ENCODE results near the gene MAN2C1.
"Not testable (repeated sequence)": the region's sequence is repeated elsewhere in the genome, so short reads cannot be mapped to it uniquely, and the experiment has no call there.

The MAN2C1 gene

DNA sequence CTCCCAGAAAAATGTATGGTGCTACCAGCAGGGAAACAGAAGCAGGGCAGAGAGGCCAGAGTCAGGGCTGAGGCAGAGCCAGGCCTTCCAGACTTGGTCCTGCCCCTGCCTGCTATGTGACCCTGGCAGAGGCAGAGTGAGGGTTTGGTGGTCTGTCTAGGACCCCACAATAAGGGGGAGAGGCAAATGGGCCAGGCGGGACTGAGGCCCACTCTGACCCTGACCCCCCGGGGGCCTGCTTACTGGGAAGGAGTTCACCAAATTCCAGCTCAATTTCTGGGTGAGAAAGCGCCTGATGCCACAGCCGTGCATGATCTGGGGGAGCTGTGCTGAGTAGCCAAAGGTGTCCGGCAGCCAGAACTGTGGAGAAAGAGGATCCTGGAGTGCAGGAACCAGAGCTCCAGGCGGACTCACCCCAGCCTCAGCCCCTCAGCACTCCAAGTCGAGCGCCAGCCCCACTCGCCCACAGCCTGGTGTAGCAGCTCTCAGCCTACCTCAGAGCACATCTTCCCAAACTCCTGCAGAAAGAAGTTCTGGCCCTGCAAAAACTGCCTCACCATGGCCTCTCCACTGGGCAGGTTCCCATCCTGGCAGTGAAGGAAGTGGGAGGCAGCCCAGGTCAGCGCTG lies 6.9 kb downstream of the MAN2C1 start:
- in situ Hi-C loops (cut with MboI; ENCODE audit: low sequenced_read_pairs) = no loop called here

GRCh38 chr15:75360856-75361255 lies 7.6 kb downstream of the MAN2C1 start:
- in situ Hi-C loops (cut with MboI; ENCODE audit: low sequenced_read_pairs) = no loop called here

DNA sequence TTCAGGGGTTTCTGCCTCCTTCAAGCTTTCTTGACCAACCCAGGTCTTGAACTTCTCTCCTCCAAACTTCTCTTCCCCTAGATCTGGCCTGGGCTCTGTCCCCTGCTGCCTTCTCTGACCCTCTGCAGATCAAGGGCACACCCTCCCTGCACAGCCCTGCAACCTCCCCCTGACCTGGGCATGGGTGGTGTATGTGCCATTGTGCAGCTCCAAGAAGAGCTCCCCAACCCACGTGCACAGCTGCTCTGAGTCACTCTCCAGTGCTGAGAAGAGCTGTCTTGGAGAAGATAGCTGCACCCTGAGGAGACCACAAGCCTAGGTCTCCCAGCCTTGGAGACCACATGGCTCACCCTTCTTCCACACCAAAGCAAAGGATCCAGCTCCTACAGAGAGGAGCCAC lies 8.0 kb downstream of the MAN2C1 start:
- in situ Hi-C loops (cut with MboI; ENCODE audit: low sequenced_read_pairs) = no loop called here

DNA sequence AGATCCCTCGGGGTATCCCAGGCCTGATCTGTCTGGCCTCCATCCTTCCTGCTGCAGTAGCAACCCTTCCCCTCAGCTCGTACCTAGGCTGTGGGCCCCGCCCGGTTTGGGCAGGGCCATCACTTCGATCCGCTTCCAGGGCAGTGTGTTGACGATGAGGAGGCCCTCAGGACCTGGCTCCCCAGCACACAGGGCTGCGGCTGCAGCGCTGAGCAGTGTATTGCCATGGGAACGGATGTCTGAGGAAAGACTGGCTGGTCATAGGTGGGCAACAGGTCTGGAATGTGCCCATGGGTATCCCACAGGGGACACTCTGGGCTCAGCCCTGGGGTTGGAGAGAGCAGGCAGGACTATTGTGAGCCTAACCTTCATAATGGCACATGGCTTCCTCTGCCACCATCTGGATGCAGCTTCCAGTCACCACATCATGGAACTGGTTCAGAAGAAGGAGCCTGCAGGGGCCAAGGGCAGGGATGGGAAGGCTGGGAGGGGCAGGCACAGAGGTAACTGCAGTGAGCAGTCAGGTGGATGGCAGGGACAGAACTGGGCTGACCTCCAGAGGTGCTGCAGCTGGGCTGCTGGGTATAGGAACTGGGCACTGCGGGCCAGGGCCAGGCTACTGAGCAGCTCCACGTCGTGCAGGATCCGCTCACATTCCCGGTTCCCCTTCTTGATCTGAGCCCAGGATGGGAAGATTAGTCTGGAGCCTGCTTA lies 8.7 kb downstream of the MAN2C1 start:
- in situ Hi-C loops (cut with MboI; ENCODE audit: low sequenced_read_pairs) = no loop called here

GRCh38 chr15:75358771-75359536 lies 9.5 kb downstream of the MAN2C1 start:
- in situ Hi-C loops (cut with MboI; ENCODE audit: low sequenced_read_pairs) = no loop called here

DNA sequence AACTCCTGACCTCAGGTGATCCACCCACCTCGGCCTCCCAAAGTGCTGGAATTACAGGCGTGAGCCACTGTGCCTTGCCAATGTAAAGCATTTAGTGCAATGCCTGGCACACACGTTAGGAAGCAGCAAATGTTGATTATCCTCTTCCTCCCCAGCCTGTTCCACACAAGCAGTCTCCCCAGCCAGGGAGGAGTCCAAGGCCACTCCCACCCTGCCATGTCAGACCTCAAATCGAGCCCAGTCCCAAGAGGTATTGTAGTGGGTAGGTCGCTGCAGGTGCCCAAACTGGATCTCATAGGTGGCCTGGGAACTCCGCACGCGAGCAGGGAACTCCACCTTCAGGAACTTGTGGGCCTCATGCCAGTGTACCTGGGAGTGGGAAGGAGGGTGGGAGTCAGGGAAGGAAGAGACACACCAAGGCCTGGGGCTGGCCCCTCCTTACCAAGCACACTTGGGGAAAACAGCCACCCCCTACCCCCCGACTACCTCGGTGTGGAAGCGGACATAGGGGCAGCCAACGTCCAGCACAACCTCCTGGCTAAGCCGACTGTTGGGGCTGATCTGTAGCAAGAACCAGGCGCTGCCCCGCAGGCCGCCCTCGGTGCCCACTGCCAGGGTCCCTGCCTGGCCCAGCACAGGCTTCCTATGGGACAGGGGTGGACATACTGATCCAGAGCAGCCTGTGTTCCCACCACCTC lies 10.3 kb downstream of the MAN2C1 start:
- in situ Hi-C loops (cut with MboI; ENCODE audit: low sequenced_read_pairs) = no loop called here

DNA sequence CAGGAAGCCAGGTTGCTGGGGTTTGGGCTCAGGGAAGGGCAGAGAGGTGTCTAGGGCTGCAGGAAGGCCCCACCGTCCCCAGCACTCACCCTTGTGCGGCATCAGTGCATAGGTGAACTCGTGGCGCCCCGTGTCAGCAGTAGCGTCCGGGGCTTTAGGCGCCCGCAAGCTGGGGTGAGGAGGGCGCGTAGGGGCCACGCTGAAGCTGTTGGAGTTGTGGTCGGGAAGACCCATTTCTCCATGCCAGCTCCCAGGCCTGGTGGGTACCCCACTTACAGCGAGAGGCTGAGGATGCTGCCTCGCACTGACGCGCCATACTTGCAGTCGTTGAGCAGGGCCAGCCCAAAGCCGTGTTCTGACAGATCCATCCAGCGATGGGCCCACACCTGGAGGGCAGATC lies 11.9 kb downstream of the MAN2C1 start:
- in situ Hi-C loops (cut with MboI; ENCODE audit: low sequenced_read_pairs) = no loop called here

GRCh38 chr15:75356006-75356405 lies 12.4 kb downstream of the MAN2C1 start:
- in situ Hi-C loops (cut with MboI; ENCODE audit: low sequenced_read_pairs) = no loop called here

DNA sequence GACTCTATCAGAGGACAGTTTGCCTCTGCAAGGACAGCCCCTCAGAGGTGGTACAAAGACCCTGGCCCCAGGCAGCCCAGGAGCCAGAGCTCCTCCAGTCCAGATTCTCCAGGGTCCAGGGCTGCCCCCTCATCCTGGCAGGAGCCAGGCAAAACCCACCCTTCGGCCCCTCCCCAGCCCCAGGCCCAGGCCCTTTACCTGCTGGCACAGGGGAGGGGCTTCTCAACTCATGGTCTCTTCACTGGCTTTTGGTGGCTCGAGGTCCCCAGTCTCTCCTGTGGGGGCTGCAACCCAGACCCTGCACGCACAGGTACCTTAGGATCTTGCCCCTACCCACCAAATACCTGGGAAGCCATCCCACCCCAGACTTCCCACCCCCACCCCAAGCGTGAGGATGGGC lies 13.0 kb downstream of the MAN2C1 start:
- in situ Hi-C loops (cut with MboI; ENCODE audit: low sequenced_read_pairs) = no loop called here

- in situ Hi-C loops (cut with MboI; ENCODE audit: low sequenced_read_pairs) = no loop called here
These were observed 14.0 kb downstream of the MAN2C1 start for GRCh38 chr15:75354454-75354853.

GRCh38 chr15:75353604-75354003 lies 14.8 kb downstream of the MAN2C1 start:
- in situ Hi-C loops (cut with MboI; ENCODE audit: low sequenced_read_pairs) = no loop called here

GRCh38 chr15:75352186-75353080 lies 16.0 kb downstream of the MAN2C1 start:
- in situ Hi-C loops (cut with MboI; ENCODE audit: low sequenced_read_pairs) = no loop called here

GRCh38 chr15:75350601-75351361 lies 17.6 kb downstream of the MAN2C1 start:
- in situ Hi-C loops (cut with MboI; ENCODE audit: low sequenced_read_pairs) = no loop called here

DNA sequence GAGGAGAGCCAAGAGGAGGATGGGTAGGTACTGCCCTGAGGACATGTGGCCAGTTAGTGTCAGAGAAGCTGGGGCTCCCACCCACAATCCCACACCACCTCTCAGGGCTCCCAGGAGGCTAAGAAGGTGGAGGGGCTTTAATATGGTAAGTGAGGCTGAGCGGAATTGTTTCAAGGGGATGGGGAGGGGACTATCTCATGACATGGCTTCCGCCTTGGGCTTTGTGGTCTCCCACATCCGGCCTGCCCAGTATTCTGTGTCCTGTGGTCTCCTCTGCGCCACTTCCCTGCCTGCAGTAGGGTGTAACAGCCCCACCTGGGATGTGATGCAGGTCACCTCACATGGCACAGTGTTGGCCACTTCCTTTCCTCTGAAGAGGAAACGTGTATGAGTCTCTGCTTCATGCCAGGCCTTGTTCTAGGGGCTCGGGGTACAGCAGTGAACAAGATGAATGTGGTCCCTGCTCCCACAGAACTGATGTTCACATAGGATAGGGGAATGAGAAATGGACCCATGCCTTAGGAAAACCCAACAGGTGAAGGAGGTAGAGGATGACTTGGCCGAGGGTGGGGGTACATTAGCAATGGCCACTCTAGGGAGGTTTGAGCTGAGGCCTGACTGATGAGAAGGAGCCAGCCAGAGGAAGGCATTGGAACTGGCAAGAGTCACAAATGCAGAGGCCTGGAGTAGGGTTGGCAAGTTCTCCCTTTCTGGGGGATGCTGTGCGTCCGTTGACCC lies 18.4 kb downstream of the MAN2C1 start:
- in situ Hi-C loops (cut with MboI; ENCODE audit: low sequenced_read_pairs) = no loop called here

DNA sequence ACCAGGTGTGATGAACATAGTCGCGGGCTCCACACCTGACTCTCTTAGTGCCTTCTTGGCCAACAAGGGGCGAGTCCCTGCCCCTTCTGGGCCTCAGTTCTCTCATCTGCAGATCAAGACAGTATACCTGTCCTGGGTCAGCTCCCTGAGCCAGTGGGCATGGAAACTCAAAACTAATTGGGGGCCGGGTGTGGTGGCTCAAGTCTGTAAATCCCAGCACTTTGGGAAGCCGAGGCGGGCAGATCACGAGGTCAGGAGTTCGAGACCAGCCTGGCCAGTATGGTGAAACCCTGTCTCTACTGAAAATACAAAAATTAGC lies 19.1 kb downstream of the MAN2C1 start:
- in situ Hi-C loops (cut with MboI; ENCODE audit: low sequenced_read_pairs) = not testable (repeated sequence)

DNA sequence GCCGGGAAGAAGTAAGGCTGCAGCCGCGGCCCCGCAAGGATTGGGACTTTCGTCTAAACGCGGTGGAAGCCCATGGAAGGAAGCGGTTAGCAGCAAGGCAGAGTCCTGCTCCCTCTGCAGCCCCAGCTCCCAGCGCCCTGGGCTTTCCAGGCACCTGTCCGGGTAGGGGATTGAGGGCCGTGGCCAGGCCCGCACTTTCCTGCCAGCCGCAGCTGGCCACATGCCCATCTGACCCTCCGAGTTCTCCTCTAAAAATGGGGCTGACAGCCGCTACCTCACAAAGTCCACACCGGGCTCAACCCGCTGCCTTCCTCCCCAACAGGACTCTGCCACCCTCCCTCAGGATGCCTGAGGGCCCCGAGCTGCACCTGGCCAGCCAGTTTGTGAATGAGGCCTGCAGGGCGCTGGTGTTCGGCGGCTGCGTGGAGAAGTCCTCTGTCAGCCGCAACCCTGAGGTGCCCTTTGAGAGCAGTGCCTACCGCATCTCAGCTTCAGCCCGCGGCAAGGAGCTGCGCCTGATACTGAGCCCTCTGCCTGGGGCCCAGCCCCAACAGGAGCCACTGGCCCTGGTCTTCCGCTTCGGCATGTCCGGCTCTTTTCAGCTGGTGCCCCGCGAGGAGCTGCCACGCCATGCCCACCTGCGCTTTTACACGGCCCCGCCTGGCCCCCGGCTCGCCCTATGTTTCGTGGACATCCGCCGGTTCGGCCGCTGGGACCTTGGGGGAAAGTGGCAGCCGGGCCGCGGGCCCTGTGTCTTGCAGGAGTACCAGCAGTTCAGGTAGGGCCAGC lies 19.7 kb downstream of the MAN2C1 start:
- in situ Hi-C loops (cut with MboI; ENCODE audit: low sequenced_read_pairs) = no loop called here

- in situ Hi-C loops (cut with MboI; ENCODE audit: low sequenced_read_pairs) = no loop called here
These were observed 20.3 kb downstream of the MAN2C1 start for GRCh38 chr15:75348034-75348561.

Data from HL-60/S4 treated with retinoic acid at 250 ng/mL for 4 days and 3 days (cell line).